HG02763 (cell line): ENCODE data around the gene PADI2.

Source experiments
- ATAC-seq: cut with Tn5 transposase; IDR thresholded peaks from one replicate; pipeline ENCODE4 v1.9.1; 2021; ENCODE audit warnings: mild to moderate bottlenecking, moderate library complexity; ENCODE audit not compliant: unreplicated experiment

PADI2 gene

DNA sequence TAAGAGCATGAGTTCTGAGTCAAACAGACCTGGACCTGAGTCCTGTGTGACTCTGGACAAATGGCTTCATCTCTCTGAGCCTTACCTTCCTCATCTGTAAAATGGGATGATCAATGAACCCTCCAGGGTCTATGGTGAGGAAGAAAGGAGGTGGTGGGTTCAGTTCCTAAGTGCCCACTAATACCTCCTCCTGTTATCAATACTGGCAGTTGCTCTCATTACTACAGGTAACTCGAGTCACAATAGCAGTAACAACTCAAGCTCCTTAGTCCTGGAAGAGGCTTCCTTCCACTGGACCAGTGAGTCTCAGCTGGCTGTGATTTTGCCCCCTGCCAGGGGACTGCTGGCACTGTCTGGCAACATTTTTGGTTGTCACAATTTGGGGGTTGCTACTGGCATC, 2.6 kb downstream of the PADI2 start:
- ATAC-seq, result no peak

DNA sequence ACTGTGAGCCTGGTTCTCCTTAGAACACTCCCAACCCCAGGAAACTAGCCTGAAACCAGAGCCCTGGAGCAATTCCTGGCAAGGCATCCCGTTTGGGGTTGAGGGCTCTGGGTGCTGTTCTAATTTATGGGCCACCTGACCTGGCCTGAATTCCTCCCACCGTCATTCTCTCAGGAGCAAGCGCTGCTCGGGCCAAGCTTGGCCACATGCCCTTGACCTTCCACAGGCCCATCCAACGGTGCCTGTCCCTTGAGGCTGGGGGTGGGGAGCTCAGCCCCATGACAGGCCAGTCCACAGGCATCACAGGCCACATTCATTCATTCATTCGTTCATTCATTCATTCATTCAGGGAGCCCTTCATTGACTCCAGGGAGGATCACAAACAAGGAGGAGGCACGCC, 5.3 kb downstream of the PADI2 start:
- no peak for ATAC-seq

DNA sequence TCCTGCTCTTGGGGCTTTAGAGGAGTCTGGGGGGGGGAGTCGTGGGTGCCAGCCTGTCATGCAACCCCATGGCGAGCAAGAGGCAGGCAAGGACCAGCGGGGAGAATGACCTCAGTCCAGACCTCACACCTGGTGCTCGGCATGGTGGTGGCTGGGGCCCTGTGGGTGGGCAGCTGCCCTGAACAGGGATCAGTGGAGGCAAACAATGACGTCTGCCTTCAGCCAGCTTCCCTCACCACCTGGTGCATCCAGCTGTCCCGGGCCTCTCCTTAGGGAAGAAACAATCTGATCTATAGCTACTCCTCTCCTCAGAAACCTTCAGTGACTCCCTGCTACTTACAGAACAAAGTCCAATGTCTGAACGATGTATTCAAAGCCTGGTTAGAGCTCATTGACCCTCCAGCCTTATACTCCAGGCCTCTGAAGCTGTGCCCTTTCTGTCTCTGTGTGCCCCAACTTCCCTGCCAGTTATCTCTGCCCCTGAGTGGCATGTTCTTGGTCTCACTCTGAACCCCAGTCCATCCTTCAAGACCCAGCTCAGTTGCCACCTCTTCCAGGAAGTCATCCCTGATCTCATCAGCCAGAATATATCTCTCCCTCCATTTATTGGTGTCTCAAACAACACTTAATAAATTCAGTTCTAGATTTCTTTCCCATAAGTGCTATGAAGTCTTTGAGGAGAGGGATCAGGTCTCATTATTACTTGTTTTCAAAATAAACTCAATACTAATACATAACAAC, 6.6 kb downstream of the PADI2 start:
- ATAC-seq, result no peak

DNA sequence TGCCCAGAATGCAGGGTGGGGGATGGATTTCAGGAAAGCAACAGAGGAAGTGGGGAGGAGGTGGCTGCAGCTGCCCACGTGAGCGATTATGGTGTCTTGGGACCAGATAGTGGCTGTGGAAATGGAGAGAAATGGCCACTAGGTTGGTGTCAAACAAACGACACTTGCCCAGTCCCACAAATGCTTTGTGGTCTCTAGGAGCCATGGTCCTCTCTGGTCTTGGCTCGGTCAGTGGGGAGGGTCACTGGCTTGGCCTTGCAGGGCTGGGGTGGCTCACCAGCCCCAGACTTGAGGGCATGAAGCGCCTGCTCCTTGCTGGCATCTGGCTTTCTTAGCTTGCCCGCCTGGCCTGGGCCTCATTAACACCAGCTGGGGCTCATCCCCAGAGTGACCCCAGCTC, 7.2 kb downstream of the PADI2 start:
- ATAC-seq, result no peak

DNA sequence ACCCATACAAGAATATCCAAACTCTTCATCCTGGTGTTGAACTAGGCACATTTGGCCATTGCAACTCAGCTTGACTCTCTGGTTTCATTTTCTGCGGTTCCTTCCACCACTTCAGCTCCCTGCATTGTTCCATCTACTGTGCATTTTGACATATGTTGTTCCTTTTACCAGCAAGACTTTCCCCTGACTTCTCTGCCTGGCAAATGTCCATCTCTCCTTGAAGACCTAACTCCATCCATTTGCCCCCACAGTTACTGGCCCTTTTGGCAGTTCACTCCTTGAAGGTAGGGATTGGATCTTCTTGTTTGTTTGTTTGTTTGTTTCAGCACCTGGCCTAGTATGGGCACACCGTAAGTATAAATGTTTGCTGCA, 8.7 kb downstream of the PADI2 start:
- no peak for ATAC-seq

DNA sequence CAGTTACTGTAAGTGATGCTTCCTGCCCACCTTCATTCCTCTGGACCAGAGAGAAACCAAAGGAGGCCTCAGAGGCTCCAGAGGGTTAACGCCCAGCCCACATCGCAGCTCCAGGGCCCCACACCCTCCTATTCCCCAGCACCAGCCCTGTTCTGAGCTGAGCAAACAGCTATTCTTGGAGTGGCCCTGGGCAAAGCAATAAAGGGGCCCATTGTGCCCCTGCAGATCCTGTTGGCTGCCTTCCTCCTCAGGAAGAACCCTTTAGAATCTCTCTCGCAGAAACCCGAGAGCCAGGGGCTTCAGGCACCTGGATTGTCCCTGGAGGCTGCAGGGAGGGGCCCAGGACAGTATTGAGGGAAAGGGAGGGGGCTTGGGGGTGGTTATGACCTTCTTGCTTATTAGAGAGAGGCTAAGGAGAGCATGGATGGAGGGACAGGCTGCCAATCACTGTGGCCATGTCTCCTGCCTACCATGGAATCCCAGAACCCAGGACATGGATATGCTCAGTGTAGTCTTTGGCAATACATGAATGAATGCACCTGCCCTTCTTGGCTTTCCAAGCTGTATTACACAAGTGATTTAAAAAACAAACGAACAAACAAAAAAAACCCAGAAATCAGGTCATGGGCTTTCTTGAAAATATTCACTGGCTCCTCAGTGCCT, 9.2 kb downstream of the PADI2 start:
- no peak for ATAC-seq

DNA sequence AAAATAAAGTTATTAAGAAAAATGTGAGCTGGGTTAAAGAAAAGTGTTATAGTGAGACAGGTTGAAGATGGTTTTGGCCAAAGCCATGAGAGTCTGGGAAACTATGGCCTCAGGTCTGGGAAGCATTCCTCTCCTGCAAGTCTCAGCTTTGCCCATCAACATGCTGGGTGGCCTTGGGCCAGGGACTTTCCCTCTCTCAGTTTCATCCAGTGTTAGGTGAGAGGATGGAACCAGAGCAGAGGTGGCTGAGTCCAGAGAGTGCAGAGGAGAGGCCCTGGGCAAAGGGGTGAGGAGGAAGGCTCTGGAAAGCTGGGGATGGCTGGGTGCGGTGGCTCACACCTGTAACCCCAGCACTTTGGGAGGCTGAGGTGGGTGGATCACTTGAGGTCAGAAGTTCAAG, 10.5 kb downstream of the PADI2 start:
- no peak for ATAC-seq

DNA sequence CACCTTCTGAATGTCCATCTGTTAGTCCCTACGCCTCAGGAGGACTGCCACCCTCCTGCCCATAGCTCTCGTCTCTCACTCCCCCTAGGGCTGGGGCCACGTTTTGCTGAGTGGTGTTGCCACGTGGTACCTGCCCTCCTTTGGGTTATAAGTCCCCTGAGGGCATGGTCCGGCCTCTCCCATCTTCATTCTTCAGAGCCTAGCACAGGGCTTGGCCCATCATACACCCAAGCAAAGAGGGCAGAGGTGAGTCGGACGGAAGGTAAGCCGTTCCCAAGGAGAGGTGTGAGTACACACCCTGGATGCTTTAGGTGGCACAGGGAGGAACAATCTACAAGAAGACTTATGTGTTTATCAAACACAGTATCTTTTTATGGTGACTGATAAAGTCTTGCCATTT, 10.9 kb downstream of the PADI2 start:
- ATAC-seq, result no peak

DNA sequence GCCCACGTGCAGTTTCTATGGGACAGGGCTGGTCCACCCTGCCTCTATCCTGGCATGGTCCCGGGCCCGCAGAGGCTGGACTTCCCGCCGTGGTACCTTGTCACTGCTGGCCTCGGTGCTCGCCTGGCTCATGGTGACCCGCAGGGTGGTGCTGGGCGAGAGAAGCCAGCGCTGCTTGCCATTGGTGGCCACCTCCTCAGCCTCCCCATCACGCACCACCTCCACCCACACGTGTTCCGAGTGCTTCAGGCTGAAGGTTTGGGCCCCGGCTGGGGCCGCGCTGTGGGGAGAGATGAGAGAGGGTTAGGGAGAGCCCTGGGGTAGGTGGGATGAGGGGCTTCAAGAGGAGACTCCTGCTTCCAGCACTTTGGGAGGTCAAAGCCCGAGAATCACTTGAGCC, 14.5 kb downstream of the PADI2 start:
- no peak for ATAC-seq

DNA sequence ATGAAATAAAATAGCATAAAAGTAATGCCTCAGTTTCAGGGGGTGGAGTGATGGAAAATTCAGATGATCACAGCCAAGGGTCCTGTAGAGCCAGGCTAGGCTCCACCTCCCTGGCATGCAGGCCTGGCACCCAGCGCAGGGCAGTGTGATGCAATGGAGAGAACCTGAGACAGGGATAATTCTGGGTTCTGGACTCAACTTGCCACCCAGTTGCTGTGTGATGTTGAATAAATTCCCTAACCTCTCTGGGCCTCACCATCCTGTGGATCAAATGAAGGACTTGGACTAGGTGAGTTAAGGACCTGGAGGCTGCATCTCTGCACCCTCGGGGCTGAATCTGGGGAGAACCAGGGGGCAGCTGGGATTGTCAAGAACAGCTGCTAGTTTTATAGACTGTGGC, 17.0 kb downstream of the PADI2 start:
- no peak for ATAC-seq

DNA sequence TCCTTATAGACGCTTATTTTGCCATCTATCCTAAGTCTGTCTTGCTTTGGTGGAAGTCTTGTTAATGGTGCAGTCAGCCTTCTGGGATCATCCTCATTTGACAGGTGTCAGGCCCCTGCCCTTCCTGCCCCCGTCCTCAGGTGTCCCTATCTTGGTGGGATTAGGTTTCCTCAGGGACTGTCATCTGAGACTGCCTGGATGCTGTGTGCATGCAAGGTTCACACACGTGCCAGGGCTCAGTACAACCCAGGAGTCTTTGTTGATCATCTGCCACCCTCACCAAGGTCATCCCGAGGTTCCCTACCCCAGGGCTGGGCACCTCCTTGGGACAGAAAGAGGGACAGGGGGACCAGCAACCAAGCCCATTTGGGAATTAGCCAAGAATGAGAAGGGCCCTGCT, 18.0 kb downstream of the PADI2 start:
- no peak for ATAC-seq

DNA sequence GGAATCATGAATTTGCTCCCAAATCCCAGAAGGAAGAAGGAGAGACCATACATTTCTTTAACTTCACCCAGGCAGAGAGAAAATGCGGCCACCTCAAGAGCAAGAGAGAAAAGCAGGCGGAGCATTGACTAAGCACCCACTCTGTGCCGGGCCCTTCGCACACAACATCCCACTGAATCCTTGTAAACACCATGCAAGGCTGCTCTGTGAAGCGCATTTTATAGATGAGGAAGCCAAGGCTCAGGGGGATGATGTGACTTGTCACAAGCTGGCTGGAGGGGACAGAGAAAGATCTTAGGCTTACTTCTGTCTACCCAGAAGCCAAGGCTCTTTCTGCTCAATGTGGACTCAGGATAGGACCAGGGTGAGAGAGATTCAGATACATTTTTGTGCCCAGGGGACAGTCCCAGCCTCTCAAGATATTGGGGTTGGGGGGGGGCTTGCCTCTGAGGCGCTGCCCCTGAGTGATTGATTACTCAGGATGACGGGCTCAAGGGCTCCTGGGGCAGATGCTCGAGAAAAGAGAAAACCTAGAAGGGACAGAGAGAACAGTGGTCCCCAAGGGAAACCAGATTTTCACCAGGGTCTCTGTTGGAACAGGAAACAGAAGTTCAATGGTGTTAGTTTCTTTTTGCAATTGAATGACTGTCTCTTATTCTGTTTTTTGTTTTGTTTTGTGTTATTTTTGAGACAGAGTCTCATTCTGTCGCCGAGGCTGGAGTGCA, 19.5 kb downstream of the PADI2 start:
- ATAC-seq, result no peak

DNA sequence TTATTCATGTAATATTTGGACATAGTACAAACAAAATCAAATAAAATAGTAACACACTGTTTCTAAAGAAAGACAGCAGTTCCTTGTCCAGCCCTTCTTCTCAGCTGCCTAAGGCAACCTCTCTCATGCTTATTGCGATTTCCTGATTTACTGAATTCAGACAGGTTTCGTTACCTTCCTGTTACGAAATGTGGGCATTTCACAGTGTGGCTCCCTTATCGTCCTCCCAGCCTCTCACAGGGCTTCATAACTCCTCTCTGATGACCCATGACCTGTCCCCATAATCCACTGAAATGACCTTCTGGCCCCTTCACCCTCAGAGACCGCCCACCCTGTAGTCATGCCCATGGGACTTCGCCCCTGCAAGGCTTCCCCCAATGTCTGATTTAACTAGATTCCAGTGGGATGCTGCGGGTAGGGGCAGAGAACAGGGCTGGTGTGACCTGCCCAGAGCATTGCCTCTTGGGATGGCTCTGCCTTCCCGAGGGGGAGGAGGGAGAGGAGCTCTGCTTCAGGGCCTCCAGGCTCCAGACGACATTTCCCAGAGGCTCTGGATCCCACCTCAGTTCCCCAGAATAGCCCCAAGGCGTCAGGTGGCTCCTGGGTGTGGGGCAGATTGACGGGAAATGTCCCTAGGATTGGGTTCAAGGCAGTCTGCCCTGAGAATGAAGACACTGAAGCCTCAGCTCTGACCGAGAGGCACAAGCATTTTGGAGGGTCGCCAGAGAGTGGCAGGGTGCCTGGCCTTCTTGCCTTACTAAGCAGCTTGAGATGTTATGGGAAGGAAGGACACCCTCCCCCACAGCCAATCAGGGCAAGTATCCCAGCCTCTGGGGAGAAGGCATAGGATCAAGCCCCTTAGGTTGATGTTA, 20.6 kb downstream of the PADI2 start:
- ATAC-seq, result no peak

DNA sequence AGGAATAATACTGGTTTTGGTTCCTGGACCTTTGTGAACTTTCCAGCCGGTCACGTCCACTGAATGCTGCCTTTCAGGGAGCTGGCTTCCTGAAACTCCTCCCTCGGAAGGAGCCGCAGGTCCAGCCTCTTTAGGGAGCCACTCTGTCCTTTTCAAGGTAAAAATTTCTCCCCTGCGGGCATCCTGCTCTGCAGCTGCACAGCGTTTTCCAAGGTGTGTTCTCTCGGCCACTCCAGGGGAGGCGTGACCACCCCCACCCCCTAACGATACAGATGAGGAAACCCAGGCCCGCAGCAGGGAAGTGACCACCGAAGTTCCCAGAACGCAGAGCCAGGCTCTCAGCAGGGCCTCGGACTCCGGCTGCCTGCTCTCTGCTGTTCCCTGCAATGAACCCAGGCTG, 21.5 kb downstream of the PADI2 start:
- ATAC-seq, result no peak

DNA sequence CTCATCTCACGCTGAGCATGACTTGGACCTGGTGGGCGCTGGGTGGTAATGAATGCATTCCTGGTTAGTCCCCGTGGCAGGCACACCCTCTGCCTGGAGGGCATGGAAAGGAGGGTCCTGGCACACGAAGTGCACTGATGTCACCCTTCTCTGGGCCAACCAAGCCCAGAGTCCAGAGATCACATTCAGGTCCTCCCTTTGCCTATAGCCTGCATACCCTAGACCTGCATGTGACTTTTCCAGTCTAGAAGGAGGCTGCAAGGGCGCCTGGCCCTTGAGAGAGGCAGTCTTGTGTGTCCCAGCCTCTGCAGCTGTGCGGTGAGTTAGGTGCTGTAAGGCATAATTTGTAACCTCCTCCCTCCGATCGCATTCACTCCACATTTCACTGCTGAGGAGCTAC, 22.1 kb downstream of the PADI2 start:
- no peak for ATAC-seq

DNA sequence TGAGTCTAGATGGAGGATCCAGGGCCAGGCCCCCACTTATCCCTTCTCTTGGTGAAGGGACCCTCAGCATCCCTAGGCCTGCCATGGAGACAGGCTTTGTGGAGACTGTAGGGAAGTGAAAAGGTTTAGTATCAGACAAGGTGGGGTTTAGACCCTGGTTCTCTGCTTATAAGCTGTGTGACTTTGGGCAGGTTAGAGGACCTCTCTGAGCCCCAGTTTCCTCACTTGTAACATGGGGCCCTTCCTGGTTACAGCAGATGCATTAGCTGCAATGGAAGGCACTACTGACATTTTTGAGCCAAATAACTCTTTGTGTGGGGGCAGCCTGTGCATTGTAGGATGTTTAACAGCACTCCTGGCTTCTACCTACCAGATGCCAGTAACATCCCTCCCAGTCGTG, 22.7 kb downstream of the PADI2 start:
- ATAC-seq, result no peak

DNA sequence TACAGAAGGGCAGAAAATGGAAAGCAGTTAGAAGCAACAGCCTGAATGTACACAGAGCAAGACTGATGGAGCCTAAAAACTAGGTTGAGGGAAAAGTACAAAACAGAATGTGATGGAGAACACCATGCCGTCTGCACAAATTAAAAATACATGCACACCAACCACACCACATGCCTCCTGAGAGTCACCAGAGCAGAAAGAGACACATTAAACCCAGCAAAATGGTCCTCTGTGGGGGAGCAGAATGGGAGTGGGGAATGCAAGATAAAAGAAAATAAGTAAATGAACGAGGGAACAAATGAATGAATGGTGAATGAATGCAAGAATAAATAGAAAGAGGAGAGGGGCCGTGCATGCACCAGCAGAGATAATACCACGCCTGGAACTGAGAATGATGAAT, 24.1 kb downstream of the PADI2 start:
- no peak for ATAC-seq

DNA sequence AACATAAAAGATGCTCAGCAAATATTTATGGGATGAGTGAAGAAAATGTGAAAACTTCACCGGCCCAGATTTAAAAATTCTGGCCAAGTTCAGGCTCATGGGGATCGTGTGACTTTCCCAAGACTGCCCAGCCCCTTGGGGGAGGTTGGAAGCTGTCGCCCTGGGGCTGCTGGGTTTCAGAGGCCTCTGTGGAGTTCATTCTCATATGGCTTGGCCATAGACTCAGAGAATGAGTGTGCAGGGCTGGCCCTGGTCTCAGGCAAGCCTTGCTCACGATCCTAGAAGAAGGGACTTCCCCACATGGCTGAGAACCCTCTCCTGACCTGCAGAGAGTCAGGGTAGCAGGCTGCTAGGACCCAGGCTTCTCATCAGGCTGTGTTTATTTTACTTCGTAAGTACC, 24.6 kb downstream of the PADI2 start:
- no peak for ATAC-seq

DNA sequence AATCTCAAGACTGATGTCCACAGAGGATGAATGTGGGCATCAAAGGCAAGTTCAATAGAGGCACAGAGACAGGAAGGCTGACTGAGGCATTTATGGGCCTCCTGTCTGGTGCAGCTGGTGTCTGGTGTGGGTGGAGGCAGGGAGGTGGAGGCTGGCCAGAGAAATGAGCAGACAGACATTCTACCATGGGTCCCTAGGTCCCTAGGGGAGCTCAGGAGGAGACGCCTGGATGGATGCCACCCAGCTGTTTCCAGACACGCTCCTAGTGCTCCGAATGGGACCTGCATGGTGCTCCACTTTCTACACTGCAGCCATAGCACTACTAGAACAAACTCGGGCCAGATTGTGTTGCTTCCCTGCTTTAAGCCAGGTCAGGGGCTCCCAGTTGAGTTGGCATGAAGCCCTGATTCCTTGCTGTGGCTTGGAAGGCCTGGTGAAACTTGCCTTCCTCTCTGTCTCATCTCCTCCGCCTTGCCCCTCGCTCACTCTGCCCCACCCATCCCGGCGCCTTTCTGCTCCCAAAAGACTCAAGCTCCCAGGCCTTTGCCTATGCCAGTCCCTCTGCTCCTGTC, 25.3 kb downstream of the PADI2 start:
- ATAC-seq, result no peak

DNA sequence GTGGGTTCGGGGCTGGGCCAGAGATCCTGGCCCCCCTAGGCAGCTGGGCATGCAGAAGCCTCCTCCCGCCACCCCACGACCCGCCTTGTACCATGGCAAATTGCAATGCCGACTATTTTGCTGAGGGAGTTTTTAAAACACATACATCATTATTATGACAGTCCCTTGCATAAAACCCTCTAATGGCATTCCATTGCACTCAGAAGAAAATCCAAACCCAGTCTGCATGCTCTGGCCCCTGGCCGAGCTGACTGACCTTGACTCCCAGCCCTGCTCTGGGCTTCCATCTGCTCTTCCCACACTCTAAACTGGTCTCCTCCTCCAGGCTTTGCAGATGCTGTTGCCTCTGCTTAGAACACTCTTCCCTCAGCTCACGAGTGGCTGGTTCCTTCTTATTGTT, 28.0 kb downstream of the PADI2 start:
- ATAC-seq, result no peak

DNA sequence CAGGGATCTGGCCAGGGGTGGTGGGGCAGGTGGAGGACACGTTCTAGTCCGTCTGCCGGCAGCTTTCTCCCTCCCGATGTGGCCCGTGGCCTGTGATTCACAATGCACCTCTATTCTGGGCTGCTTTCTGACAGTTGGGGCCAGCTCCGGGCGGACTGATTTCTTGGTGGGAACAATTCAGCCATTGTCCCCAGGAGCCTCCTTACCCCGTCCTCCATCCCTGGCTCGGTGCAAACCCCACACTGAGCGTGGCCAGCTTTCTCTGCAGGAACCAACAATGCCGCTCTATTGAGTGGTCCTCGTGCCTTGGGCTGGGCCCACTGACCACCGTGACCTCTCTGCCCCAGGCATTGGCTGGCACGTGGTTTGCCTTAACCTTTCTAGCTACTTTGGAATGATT, 29.7 kb downstream of the PADI2 start:
- ATAC-seq, result no peak
